Spleen (tissue), 11 donors: ENCODE measurements around the gene GLIPR1L1. TPM values are rescaled to one million over a fixed set of nuclear protein-coding genes. Genes with fewer than 3 reads are reported as not detected.

Source experiments
- DNase-seq: peaks from one replicate; pipeline ENCODE4 v3.0.0-alpha.2; 2020
- H3K27ac ChIP-seq, 8 donors: fragments of 200-600 bp; sonication (generic) in 7 of 8; 1 replicate in 4 of 8; 2 replicates in 4 of 8; pipeline versions ENCODE4 v1.5.0 to v1.8.0; 2016 to 2021; ENCODE audit warnings: inconsistent platforms in 4 of 8, mild to moderate bottlenecking in 4 of 8, moderate library complexity in 1 of 8
- H3K27me3 ChIP-seq, 7 donors: fragments of 200-600 bp; sonication (generic) in 6 of 7; replicated peaks in 1 of 7; 1 replicate in 4 of 7; 2 replicates in 3 of 7; pipeline versions ENCODE4 v1.5.0 to v1.8.0; 2016 to 2021; ENCODE audit warnings: inconsistent platforms in 3 of 7, mild to moderate bottlenecking in 1 of 7
- H3K36me3 ChIP-seq, 6 donors: fragments of 200-600 bp; sonication (generic) in 5 of 6; 1 replicate in 4 of 6; 2 replicates in 2 of 6; pipeline versions ENCODE4 v1.5.0 to v1.8.0; 2016 to 2021; ENCODE audit warnings: inconsistent platforms in 2 of 6
- H3K4me1 ChIP-seq, 6 donors: fragments of 200-600 bp; sonication (generic) in 5 of 6; 1 replicate in 3 of 6; 2 replicates in 3 of 6; pipeline versions ENCODE4 v1.5.0 to v1.8.0; 2016 to 2021; ENCODE audit warnings: inconsistent platforms in 3 of 6
- H3K4me3 ChIP-seq, 8 donors: fragments of 200-600 bp; sonication (generic) in 7 of 8; 1 replicate in 4 of 8; 2 replicates in 4 of 8; pipeline versions ENCODE4 v1.5.0 to v1.8.0; 2016 to 2021; ENCODE audit warnings: inconsistent platforms in 4 of 8, mild to moderate bottlenecking in 4 of 8, moderate library complexity in 2 of 8
- H3K9me3 ChIP-seq, 8 donors: fragments of 200-600 bp; sonication (generic) in 7 of 8; 1 replicate in 4 of 8; 2 replicates in 4 of 8; pipeline versions ENCODE4 v1.5.0 to v1.8.0; 2016 to 2021; ENCODE audit warnings: inconsistent platforms in 4 of 8
- CTCF ChIP-seq, 11 experiments: fragments of 200-600 bp in 7 of 11; fragments of 450-650 bp in 4 of 11; sonication (generic) in 4 of 11; IDR thresholded peaks in 8 of 11; conservative IDR thresholded peaks in 3 of 11; 1 replicate in 7 of 11; 2 replicates in 4 of 11; pipeline versions ENCODE4 v1.4.0 to v1.8.0; 2016 to 2021; ENCODE audit warnings: antibody characterized with exemption in 11 of 11, inconsistent platforms in 4 of 11, mild to moderate bottlenecking in 1 of 11
- POLR2A ChIP-seq, 3 donors: fragments of 450-650 bp; IDR thresholded peaks; one replicate each; pipeline ENCODE4 v1.5.1; 2017; ENCODE audit warnings: antibody characterized with exemption in 3 of 3, mild to moderate bottlenecking in 1 of 3
- POLR2AphosphoS5 ChIP-seq, 3 donors: sonication (generic); formaldehyde crosslinking; IDR thresholded peaks; one replicate each; pipeline ENCODE4 v1.5.1; 2017; ENCODE audit warnings: antibody characterized with exemption in 3 of 3
- whole genome bisulfite sequencing, 5 donors: extraction: QIAGEN DNeasy Blood & Tissue Kit in 3 of 5; methylation state at CpG; one replicate each; pipeline versions ENCODE4 v1.1.5 to v1.1.7; 2013 to 2018; 5-methylcytosine and 5-hydroxymethylcytosine counted together
- intact Hi-C: fragments of 100-400 bp; cut with DNase I; formaldehyde crosslinking; loops from one replicate; pipeline ENCODE4 v1.15.0; 2023; ENCODE audit warnings: low total_unique reads
- polyA plus RNA-seq, 3 donors: library from polyadenylated mRNA; stranded (reverse); fragments of 200-250 nt; gene quantifications; one replicate each; pipeline ENCODE4 v1.2.1, GENCODE V29; 2013
- total RNA-seq, 7 donors: library from RNA; depleted of rRNA in 3 of 7; stranded (reverse); fragments of >200 nt in 3 of 7; fragmentation: NEBNext Ultra II Directional in 4 of 7; extraction: Animal tissue kit (Norgen Biotek cat#: 25700) in 4 of 7; gene quantifications; one replicate each; pipeline versions ENCODE4 v1.1.0 to v1.2.1, GENCODE V29; 2016 to 2021
- donor health status: healthy with polysubstance abuse.
- donor health status: DM: no; HTN: no; CAD: no; lungs with moderate emphysema.
- donor health status: DM: no; HTN: no; CAD: no.
- donor health status: Bipolar disorder and iron deficiency.
- donor health status: healthy.
- donor health status: DM: no; HTN: no; CAD: no.
- donor health status: DM: yes; HTN: yes; CAD: no.

GLIPR1L1 gene
- total and polyA plus RNA-seq, 10 donors = not detected

GRCh38 chr12:75349946-75350345, 15.5 kb downstream of the GLIPR1L1 start:
- H3K4me1 ChIP-seq = no peaks in the 10 kb centered on the region
- H3K36me3 ChIP-seq = no peaks in the 10 kb centered on the region
- no peak for TF ChIP-seq POLR2AphosphoS5 (IDR thresholded peaks at IDR 0.05)
- no peak for TF ChIP-seq CTCF (IDR thresholded peaks at IDR 0.05 in 8 of 11, conservative IDR thresholded peaks at IDR 0.05 in 3 of 11)
- TF ChIP-seq POLR2A (IDR thresholded peaks at IDR 0.05) = no peak
- intact Hi-C loops = no loop called here
- H3K27ac ChIP-seq = no peak overlapping the region
- 93 to 98% (median 95%) methylated on average over 4 of the region's 4 CpGs for WGBS, 5 donors
- H3K9me3 ChIP-seq = peaks cover 0 to 29% (median 21%) of the 10 kb centered on the region in 8 donors
- DNase-seq = peak; percentile 46
- H3K27me3 ChIP-seq = no peaks in the 10 kb centered on the region
- no peak overlapping the region for H3K4me3 ChIP-seq

GRCh38 chr12:75350413-75350812, 15.9 kb downstream of the GLIPR1L1 start:
- no peak for TF ChIP-seq CTCF (IDR thresholded peaks at IDR 0.05 in 8 of 11, conservative IDR thresholded peaks at IDR 0.05 in 3 of 11)
- no peak for TF ChIP-seq POLR2A (IDR thresholded peaks at IDR 0.05)
- TF ChIP-seq POLR2AphosphoS5 (IDR thresholded peaks at IDR 0.05) = no peak
- no peaks in the 10 kb centered on the region for H3K36me3 ChIP-seq
- DNase-seq = no peak
- H3K4me1 ChIP-seq = no peaks in the 10 kb centered on the region
- 73 to 90% (median 82%) methylated on average over 2 of the region's 2 CpGs for WGBS, 5 donors
- peaks cover 0 to 34% (median 26%) of the 10 kb centered on the region in 8 donors for H3K9me3 ChIP-seq
- H3K27ac ChIP-seq = no peak overlapping the region
- intact Hi-C loops = no loop called here
- H3K4me3 ChIP-seq = no peak overlapping the region
- H3K27me3 ChIP-seq = no peaks in the 10 kb centered on the region

GRCh38 chr12:75354011-75354410, 19.5 kb downstream of the GLIPR1L1 start:
- Histone ChIP-seq H3K4me3 (no peak overlapping the region), H3K36me3 (no peaks in the 10 kb centered on the region), H3K27me3 (no peaks in the 10 kb centered on the region), H3K9me3 (peaks cover 0 to 41% (median 31%) of the 10 kb centered on the region in 8 donors), H3K4me1 (no peaks in the 10 kb centered on the region), H3K27ac (no peak overlapping the region)
- no peak for TF ChIP-seq POLR2A (IDR thresholded peaks at IDR 0.05)
- no peak for TF ChIP-seq POLR2AphosphoS5 (IDR thresholded peaks at IDR 0.05)
- no peak for TF ChIP-seq CTCF (IDR thresholded peaks at IDR 0.05 in 8 of 11, conservative IDR thresholded peaks at IDR 0.05 in 3 of 11)
- no peak for DNase-seq
- intact Hi-C loops = no loop called here

- no peaks in the 10 kb centered on the region for H3K36me3 ChIP-seq
- no peak for DNase-seq
- no peak overlapping the region for H3K4me3 ChIP-seq
- H3K4me1 ChIP-seq = no peaks in the 10 kb centered on the region
- H3K27me3 ChIP-seq = no peaks in the 10 kb centered on the region
- TF ChIP-seq POLR2A (IDR thresholded peaks at IDR 0.05) (no peak), POLR2AphosphoS5 (IDR thresholded peaks at IDR 0.05) (no peak), CTCF (IDR thresholded peaks at IDR 0.05 in 8 of 11, conservative IDR thresholded peaks at IDR 0.05 in 3 of 11) (no peak)
- H3K9me3 ChIP-seq = peaks cover 0 to 12% (median 2%) of the 10 kb centered on the region in 8 donors
- intact Hi-C loops = no loop called here
- no peak overlapping the region for H3K27ac ChIP-seq
Observed at GRCh38 chr12:75360920-75361319, 26.4 kb downstream of the GLIPR1L1 start.
